Measurements from ENCODE around the gene GAS7.
"Not testable (repeated sequence)": the region's sequence is repeated elsewhere in the genome, so short reads cannot be mapped to it uniquely, and the experiment has no call there.

GAS7 gene

GRCh38 chr17:9924735-9925191 is 273.6 kb downstream of the GAS7 start:
- Histone ChIP-seq H3K4me1 (ENCODE audit: control insufficient read depth, insufficient read depth, low read length) (peaks cover 5% of the 10 kb centered on the region), H3K36me3 (ENCODE audit: control insufficient read depth, insufficient read depth, low read length) (no peaks in the 10 kb centered on the region), H3K27ac (ENCODE audit: insufficient read depth, low read depth, low read length, poor library complexity, severe bottlenecking) (no peak overlapping the region), H3K4me3 (ENCODE audit: insufficient read depth, low read depth, low read length) (no peak overlapping the region), H3K9me3 (ENCODE audit: control insufficient read depth, low read length) (no peaks in the 10 kb centered on the region), H3K27me3 (ENCODE audit: control insufficient read depth, insufficient read depth, low read length, poor library complexity, severe bottlenecking) (no peaks in the 10 kb centered on the region)
- 38 to 48% methylated on average over 6 of the region's 6 CpGs for WGBS, 2 experiments

DNA sequence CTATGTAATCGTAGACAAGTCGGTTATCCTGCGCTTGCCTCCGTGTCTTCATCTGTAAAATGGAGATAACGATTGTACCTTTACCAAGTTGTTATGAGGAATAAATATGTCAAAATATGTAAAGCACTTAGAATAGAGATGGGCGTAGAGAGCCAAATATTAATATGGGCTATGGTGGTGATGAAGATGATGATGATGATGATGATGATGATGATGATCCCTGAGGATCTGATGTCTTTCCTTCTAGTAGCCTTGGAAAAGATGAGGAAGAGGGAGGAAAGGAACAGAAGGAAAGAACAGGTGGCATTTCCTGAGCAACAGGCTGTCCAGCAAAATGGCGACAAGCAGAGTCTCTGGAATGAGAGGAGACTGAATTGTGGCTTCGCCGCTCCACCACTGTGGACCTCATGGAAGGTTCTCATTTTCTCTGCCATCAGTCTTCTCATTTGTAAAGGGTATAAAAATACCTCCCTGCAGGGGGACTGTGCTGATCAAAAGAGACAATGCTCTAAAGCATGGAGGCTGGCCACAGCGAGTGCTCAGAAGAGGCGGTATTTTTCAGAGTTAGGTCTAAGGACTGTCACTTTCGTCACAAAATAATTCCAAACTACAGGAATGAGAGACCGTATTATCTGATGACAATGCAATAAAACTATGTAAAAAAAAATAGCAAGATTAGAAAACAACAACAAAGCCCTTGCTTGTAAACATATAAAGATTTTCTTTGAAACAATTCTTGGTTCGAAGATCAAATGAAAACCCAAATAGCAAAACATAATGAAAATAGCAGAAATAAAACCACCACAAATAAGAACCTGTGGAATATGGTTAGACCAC is 276.2 kb downstream of the GAS7 start:
- no peaks in the 10 kb centered on the region for H3K36me3 ChIP-seq (ENCODE audit: control insufficient read depth, insufficient read depth, low read length)
- H3K27me3 ChIP-seq (ENCODE audit: control insufficient read depth, insufficient read depth, low read length, poor library complexity, severe bottlenecking) = no peaks in the 10 kb centered on the region
- no peaks in the 10 kb centered on the region for H3K9me3 ChIP-seq (ENCODE audit: control insufficient read depth, low read length)
- WGBS, 2 experiments = 80 to 87% methylated on average over 13 to 14 of the region's 14 CpGs
- peaks cover 5% of the 10 kb centered on the region for H3K4me1 ChIP-seq (ENCODE audit: control insufficient read depth, insufficient read depth, low read length)
- no peak overlapping the region for H3K4me3 ChIP-seq (ENCODE audit: insufficient read depth, low read depth, low read length)
- no peak overlapping the region for H3K27ac ChIP-seq (ENCODE audit: insufficient read depth, low read depth, low read length, poor library complexity, severe bottlenecking)

DNA sequence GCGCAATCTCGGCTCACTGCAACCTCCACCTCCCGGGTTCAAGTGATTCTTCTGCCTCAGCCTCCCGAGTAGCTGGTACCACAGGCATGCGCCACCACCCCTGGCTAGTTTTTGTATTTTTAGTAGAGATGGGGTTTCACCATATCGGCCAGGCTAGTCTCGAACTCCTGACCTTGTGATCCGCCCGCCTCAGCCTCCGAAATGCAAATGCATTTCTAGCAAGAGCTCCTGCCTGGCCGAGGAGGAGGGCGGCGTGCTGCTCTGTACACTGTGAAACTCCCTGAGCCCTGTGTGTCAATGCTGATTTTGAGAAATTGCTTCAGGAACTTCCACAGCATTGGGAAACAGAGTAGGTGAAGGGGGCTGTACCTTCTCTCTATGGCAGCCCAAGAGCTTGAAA is 277.2 kb downstream of the GAS7 start:
- H3K27me3 ChIP-seq (ENCODE audit: control insufficient read depth, insufficient read depth, low read length, poor library complexity, severe bottlenecking); H3K9me3 ChIP-seq (ENCODE audit: control insufficient read depth, low read length); H3K36me3 ChIP-seq (ENCODE audit: control insufficient read depth, insufficient read depth, low read length); H3K27ac ChIP-seq (ENCODE audit: insufficient read depth, low read depth, low read length, poor library complexity, severe bottlenecking); H3K4me1 ChIP-seq (ENCODE audit: control insufficient read depth, insufficient read depth, low read length); H3K4me3 ChIP-seq (ENCODE audit: insufficient read depth, low read depth, low read length): not testable (repeated sequence)
- WGBS, 2 experiments = 91% methylated on average over 13 of the region's 13 CpGs

DNA sequence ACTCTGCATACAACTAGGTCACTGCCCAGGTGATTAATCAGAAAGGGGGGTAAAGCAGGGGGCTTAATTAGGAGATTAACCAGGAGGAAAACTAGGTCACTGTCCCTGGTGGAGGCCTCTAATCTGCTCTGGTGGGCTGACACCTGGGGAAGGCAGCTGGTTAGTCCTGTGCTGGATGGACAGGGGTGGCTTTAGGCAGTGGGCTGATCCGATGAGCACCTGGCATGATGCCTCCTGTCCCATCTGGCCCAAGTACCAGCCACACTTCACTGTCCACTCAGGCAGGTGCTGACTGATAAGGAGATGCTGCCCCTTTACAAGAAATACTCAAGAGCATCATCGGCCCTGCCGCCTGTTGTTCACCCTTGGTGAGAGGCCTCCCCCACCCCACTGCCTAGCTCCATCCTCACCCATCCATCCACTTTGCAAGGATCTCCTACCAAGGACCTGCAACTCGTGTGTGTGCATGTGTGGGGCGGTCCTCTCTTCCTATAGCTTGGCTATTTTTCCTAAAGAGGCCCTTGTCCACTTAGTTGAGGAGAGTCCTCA is 279.5 kb downstream of the GAS7 start:
- 94 to 95% methylated on average over 5 of the region's 5 CpGs for WGBS, 2 experiments
- Histone ChIP-seq H3K9me3 (ENCODE audit: control insufficient read depth, low read length) (no peaks in the 10 kb centered on the region), H3K36me3 (ENCODE audit: control insufficient read depth, insufficient read depth, low read length) (no peaks in the 10 kb centered on the region), H3K4me3 (ENCODE audit: insufficient read depth, low read depth, low read length) (no peak overlapping the region), H3K27me3 (ENCODE audit: control insufficient read depth, insufficient read depth, low read length, poor library complexity, severe bottlenecking) (no peaks in the 10 kb centered on the region), H3K4me1 (ENCODE audit: control insufficient read depth, insufficient read depth, low read length) (no peaks in the 10 kb centered on the region), H3K27ac (ENCODE audit: insufficient read depth, low read depth, low read length, poor library complexity, severe bottlenecking) (no peak overlapping the region)

DNA sequence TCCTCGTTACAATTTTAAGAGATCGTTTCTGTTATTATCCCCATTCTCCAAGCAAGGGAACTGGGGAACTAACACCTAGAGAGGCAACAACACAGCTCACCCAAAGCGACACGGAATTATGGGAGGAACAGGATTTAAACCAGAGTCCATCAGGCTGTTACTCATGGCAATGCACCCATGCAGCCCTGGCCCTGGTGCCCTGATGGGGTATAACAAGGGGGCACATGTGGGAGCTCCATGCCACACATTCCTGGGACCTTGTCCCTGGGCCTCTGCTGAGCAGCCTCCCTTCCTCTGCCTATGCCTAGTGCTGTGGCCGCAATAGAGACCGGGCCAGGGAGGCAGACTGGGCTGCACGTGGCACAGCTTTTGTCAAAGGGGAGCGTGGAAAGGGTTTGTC is 280.1 kb downstream of the GAS7 start:
- H3K9me3 ChIP-seq (ENCODE audit: control insufficient read depth, low read length) = no peaks in the 10 kb centered on the region
- no peaks in the 10 kb centered on the region for H3K4me1 ChIP-seq (ENCODE audit: control insufficient read depth, insufficient read depth, low read length)
- no peaks in the 10 kb centered on the region for H3K27me3 ChIP-seq (ENCODE audit: control insufficient read depth, insufficient read depth, low read length, poor library complexity, severe bottlenecking)
- WGBS, 2 experiments = 89 to 95% methylated on average over 8 of the region's 8 CpGs
- no peak overlapping the region for H3K27ac ChIP-seq (ENCODE audit: insufficient read depth, low read depth, low read length, poor library complexity, severe bottlenecking)
- no peaks in the 10 kb centered on the region for H3K36me3 ChIP-seq (ENCODE audit: control insufficient read depth, insufficient read depth, low read length)
- no peak overlapping the region for H3K4me3 ChIP-seq (ENCODE audit: insufficient read depth, low read depth, low read length)

- Histone ChIP-seq H3K4me1 (ENCODE audit: control insufficient read depth, insufficient read depth, low read length) (no peaks in the 10 kb centered on the region), H3K9me3 (ENCODE audit: control insufficient read depth, low read length) (no peaks in the 10 kb centered on the region), H3K4me3 (ENCODE audit: insufficient read depth, low read depth, low read length) (no peak overlapping the region), H3K27me3 (ENCODE audit: control insufficient read depth, insufficient read depth, low read length, poor library complexity, severe bottlenecking) (no peaks in the 10 kb centered on the region), H3K27ac (ENCODE audit: insufficient read depth, low read depth, low read length, poor library complexity, severe bottlenecking) (no peak overlapping the region), H3K36me3 (ENCODE audit: control insufficient read depth, insufficient read depth, low read length) (no peaks in the 10 kb centered on the region)
- WGBS, 2 experiments = 93 to 94% methylated on average over 19 of the region's 19 CpGs
Measured at GRCh38 chr17:9917801-9918200, 280.6 kb downstream of the GAS7 start.

- Histone ChIP-seq H3K27ac (ENCODE audit: insufficient read depth, low read depth, low read length, poor library complexity, severe bottlenecking) (no peak overlapping the region), H3K9me3 (ENCODE audit: control insufficient read depth, low read length) (no peaks in the 10 kb centered on the region)
- WGBS, 2 experiments = 92 to 94% methylated on average over 13 of the region's 13 CpGs
Measured at GRCh38 chr17:9917131-9917530, 281.3 kb downstream of the GAS7 start.

DNA sequence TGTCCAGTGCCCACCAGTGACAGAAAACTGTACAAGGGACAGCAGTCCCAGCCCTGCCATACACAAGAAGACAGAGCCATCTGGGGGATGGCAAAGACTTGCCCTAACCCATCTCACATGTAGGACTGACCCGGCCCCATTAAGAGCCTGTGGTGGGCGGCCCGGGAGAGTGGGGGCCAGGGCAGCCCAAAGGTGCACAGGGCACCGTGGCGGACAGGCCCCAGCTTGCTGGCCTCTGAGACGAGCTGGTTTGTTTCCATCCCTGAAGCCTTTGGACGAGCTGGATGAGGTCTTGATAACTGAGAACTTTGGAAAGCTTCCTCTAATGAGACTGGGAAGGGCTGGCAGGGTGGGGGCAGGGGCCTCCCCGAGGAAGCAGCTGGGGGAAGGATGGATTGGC is 282.3 kb downstream of the GAS7 start:
- H3K4me1 ChIP-seq (ENCODE audit: control insufficient read depth, insufficient read depth, low read length) = no peaks in the 10 kb centered on the region
- no peaks in the 10 kb centered on the region for H3K27me3 ChIP-seq (ENCODE audit: control insufficient read depth, insufficient read depth, low read length, poor library complexity, severe bottlenecking)
- WGBS, 2 experiments = 93 to 94% methylated on average over 8 of the region's 8 CpGs
- no peak overlapping the region for H3K4me3 ChIP-seq (ENCODE audit: insufficient read depth, low read depth, low read length)
- H3K9me3 ChIP-seq (ENCODE audit: control insufficient read depth, low read length) = no peaks in the 10 kb centered on the region
- H3K27ac ChIP-seq (ENCODE audit: insufficient read depth, low read depth, low read length, poor library complexity, severe bottlenecking) = no peak overlapping the region
- H3K36me3 ChIP-seq (ENCODE audit: control insufficient read depth, insufficient read depth, low read length) = no peaks in the 10 kb centered on the region

More at GRCh38 chr17:9917131-9917530, 281.3 kb downstream of the GAS7 start:
- no peaks in the 10 kb centered on the region for H3K27me3 ChIP-seq (ENCODE audit: control insufficient read depth, insufficient read depth, low read length, poor library complexity, severe bottlenecking)
- H3K36me3 ChIP-seq (ENCODE audit: control insufficient read depth, insufficient read depth, low read length) = no peaks in the 10 kb centered on the region
- no peaks in the 10 kb centered on the region for H3K4me1 ChIP-seq (ENCODE audit: control insufficient read depth, insufficient read depth, low read length)
- H3K4me3 ChIP-seq (ENCODE audit: insufficient read depth, low read depth, low read length) = no peak overlapping the region

GRCh38 chr17:9913476-9913875 is 284.9 kb downstream of the GAS7 start:
- 93 to 95% methylated on average over 5 of the region's 5 CpGs for WGBS, 2 experiments
- Histone ChIP-seq H3K4me1 (ENCODE audit: control insufficient read depth, insufficient read depth, low read length) (peaks cover 6% of the 10 kb centered on the region), H3K9me3 (ENCODE audit: control insufficient read depth, low read length) (no peaks in the 10 kb centered on the region), H3K27me3 (ENCODE audit: control insufficient read depth, insufficient read depth, low read length, poor library complexity, severe bottlenecking) (no peaks in the 10 kb centered on the region), H3K36me3 (ENCODE audit: control insufficient read depth, insufficient read depth, low read length) (no peaks in the 10 kb centered on the region), H3K4me3 (ENCODE audit: insufficient read depth, low read depth, low read length) (no peak overlapping the region), H3K27ac (ENCODE audit: insufficient read depth, low read depth, low read length, poor library complexity, severe bottlenecking) (no peak overlapping the region)

DNA sequence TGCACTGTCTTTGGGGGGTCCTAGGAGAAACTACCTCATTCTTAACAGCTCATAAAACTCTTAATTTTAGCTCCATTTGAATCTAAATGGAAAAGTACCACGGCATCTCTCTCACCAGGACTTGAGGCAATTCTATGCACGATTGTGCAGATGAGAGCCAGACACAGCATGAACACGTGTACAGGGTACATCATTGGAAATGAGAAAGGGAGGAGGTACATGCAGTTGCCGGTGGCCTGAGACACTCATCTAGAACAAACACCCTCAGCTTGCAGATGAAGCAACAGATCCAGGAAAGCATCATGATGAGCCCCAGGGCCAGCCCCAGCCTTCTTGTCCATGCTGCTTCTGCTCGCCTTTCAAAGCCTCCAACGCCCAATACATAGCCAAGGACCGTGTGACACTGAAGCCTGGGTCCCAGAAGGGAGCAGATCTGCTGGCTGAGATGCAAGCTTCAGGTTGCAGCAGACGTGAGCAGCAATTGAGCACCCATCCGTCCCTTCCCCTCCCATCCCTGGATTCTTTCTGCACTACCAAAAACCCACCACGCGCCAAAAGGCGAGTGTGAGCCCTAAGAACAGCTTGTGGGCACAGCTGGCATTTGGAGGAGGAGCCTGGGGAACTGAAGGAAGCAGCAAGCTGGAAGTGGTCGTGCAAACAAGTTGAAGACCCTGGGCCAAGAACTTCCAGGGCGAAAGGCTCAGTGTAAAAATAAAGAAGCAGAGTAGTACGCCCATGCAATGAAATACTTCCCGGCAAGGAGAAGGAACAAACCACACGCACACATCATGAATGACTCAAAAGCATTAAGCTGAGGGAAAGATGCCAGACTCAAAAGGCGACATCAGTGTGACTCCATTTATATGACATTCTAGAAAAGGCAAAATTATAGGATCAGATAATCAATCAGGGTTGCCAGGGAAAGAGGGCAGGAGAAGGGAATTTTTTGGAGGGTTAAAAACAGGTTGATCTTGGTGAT is 286.0 kb downstream of the GAS7 start:
- H3K9me3 ChIP-seq (ENCODE audit: control insufficient read depth, low read length) = no peaks in the 10 kb centered on the region
- WGBS, 2 experiments = 90 to 92% methylated on average over 18 of the region's 18 CpGs
- no peak overlapping the region for H3K27ac ChIP-seq (ENCODE audit: insufficient read depth, low read depth, low read length, poor library complexity, severe bottlenecking)
- no peak overlapping the region for H3K4me3 ChIP-seq (ENCODE audit: insufficient read depth, low read depth, low read length)
- no peaks in the 10 kb centered on the region for H3K36me3 ChIP-seq (ENCODE audit: control insufficient read depth, insufficient read depth, low read length)
- no peaks in the 10 kb centered on the region for H3K27me3 ChIP-seq (ENCODE audit: control insufficient read depth, insufficient read depth, low read length, poor library complexity, severe bottlenecking)
- peaks cover 14% of the 10 kb centered on the region for H3K4me1 ChIP-seq (ENCODE audit: control insufficient read depth, insufficient read depth, low read length)
